HG02943 (cell line): ENCODE measurements around the gene AQP10.
"Not testable (repeated sequence)": the region's sequence is repeated elsewhere in the genome, so short reads cannot be mapped to it uniquely, and the experiment has no call there.

Experiments
- ATAC-seq: cut with Tn5 transposase; IDR thresholded peaks from one replicate; pipeline ENCODE4 v1.9.1; 2021; ENCODE audit warnings: mild to moderate bottlenecking, low read depth, moderate library complexity; ENCODE audit not compliant: unreplicated experiment

Gene AQP10

GRCh38 chr1:154342132-154342531, 21.2 kb downstream of the AQP10 start:
- ATAC-seq = no peak

- ATAC-seq = no peak
Measured at GRCh38 chr1:154342836-154343472, 22.1 kb downstream of the AQP10 start.

GRCh38 chr1:154344977-154345837, 24.3 kb downstream of the AQP10 start:
- ATAC-seq = no peak

- no peak for ATAC-seq
Measured at GRCh38 chr1:154346276-154346917, 25.5 kb downstream of the AQP10 start.

- ATAC-seq = no peak
Measured at GRCh38 chr1:154347961-154348360, 27.1 kb downstream of the AQP10 start.

GRCh38 chr1:154348429-154349076, 27.7 kb downstream of the AQP10 start:
- ATAC-seq = no peak

- ATAC-seq = no peak
Measured at GRCh38 chr1:154349121-154349520, 28.2 kb downstream of the AQP10 start.

- ATAC-seq = no peak
Measured at GRCh38 chr1:154350383-154350782, 29.5 kb downstream of the AQP10 start.

GRCh38 chr1:154351363-154352068, 30.6 kb downstream of the AQP10 start:
- ATAC-seq = no peak

GRCh38 chr1:154352245-154352580, 31.3 kb downstream of the AQP10 start:
- no peak for ATAC-seq

- ATAC-seq = no peak
Measured at GRCh38 chr1:154352581-154353459, 31.9 kb downstream of the AQP10 start.

- no peak for ATAC-seq
Measured at GRCh38 chr1:154353460-154353904, 32.6 kb downstream of the AQP10 start.

- no peak for ATAC-seq
Measured at GRCh38 chr1:154353966-154354365, 33.1 kb downstream of the AQP10 start.

GRCh38 chr1:154358519-154358918, 37.6 kb downstream of the AQP10 start:
- ATAC-seq = no peak

GRCh38 chr1:154360288-154360687, 39.4 kb downstream of the AQP10 start:
- ATAC-seq = no peak

- ATAC-seq = not testable (repeated sequence)
Measured at GRCh38 chr1:154360881-154361280, 40.0 kb downstream of the AQP10 start.

- no peak for ATAC-seq
Measured at GRCh38 chr1:154361357-154361756, 40.5 kb downstream of the AQP10 start.

GRCh38 chr1:154371436-154371835, 50.5 kb downstream of the AQP10 start:
- ATAC-seq = no peak

- ATAC-seq = not testable (repeated sequence)
Measured at GRCh38 chr1:154373777-154374357, 53.0 kb downstream of the AQP10 start.
